ENCODE data around the gene MICALL1.

GRCh38 chr22:37862570-37863325 is 43.3 kb upstream of the MICALL1 start:
- no peak for TF ChIP-seq EZH2phosphoT487 (IDR thresholded peaks at IDR 0.05; ENCODE audit: borderline replicate concordance, low read depth, low read length)
- TF ChIP-seq, protein P1, sequence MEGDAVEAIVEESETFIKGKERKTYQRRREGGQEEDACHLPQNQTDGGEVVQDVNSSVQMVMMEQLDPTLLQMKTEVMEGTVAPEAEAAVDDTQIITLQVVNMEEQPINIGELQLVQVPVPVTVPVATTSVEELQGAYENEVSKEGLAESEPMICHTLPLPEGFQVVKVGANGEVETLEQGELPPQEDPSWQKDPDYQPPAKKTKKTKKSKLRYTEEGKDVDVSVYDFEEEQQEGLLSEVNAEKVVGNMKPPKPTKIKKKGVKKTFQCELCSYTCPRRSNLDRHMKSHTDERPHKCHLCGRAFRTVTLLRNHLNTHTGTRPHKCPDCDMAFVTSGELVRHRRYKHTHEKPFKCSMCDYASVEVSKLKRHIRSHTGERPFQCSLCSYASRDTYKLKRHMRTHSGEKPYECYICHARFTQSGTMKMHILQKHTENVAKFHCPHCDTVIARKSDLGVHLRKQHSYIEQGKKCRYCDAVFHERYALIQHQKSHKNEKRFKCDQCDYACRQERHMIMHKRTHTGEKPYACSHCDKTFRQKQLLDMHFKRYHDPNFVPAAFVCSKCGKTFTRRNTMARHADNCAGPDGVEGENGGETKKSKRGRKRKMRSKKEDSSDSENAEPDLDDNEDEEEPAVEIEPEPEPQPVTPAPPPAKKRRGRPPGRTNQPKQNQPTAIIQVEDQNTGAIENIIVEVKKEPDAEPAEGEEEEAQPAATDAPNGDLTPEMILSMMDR (conservative IDR thresholded peaks at IDR 0.05; ENCODE audit: low read length) = no peak

Measured in OCI-LY7 (cell line).